Measurements from ENCODE around the gene GHRHR. TPM values are rescaled to one million over a fixed set of nuclear protein-coding genes. Genes with fewer than 3 reads are reported as not detected.

GHRHR gene
- total and polyA plus RNA-seq, 10 of the 15 experiments (the other 5 are each of a cell fraction or from before 2014, with no cell fraction given), result not detected

GRCh38 chr7:30930621-30931020 lies 33.1 kb upstream of the GHRHR start:
- WGBS (ENCODE audit: insufficient coverage, insufficient replicate concordance, low lambda C conversion rate, missing lambda C conversion rate), result 25% methylated on average over 8 of the region's 8 CpGs
- Histone ChIP-seq H3K4me1 (ENCODE audit: control insufficient read depth, insufficient read depth, low read length) (no peaks in the 10 kb centered on the region), H3K36me3 (ENCODE audit: control insufficient read depth in 2 of 2, insufficient read depth in 2 of 2, low read length in 1 of 2) (no peaks in the 10 kb centered on the region), H3K4me3 (no peak overlapping the region), H3K79me2 (ENCODE audit: control insufficient read depth, insufficient read depth, low read length) (no peaks in the 10 kb centered on the region), H3K27ac (ENCODE audit: control insufficient read depth, insufficient read depth) (no peak overlapping the region), H3K9me3 (replicated peaks; ENCODE audit: control insufficient read depth, insufficient read depth, low read length) (no peaks in the 10 kb centered on the region; the same call in 2 of the 3 replicates), H3K4me2 (ENCODE audit: control insufficient read depth, insufficient read depth) (no peak overlapping the region), H3K9ac (ENCODE audit: control insufficient read depth, insufficient read depth, low read length) (no peak overlapping the region), H4K20me1 (ENCODE audit: control insufficient read depth, insufficient read depth) (no peaks in the 10 kb centered on the region), H3K27me3 (replicated peaks in 1 of 2; ENCODE audit: control insufficient read depth in 2 of 2, insufficient read depth in 2 of 2, low read length in 1 of 2) (peaks cover 0 to 6% of the 10 kb centered on the region in 2 experiments; a peak in 3 of 4 replicates), H2AFZ (ENCODE audit: control insufficient read depth, low read depth, low read length) (no peak overlapping the region)
- BruUV-seq (replicated peaks), result no TSS peak
- DNase-seq (ENCODE audit: low read depth, low spot score) (no peak), ATAC-seq (no peak), FAIRE-seq (no peak)
- in situ Hi-C loops (cut with MboI), result no loop called here
- ChIA-PET POLR2A (no interaction called here), CTCF (interaction anchor here (0.8 to 3.2 kb wide), 3 partner anchors 8 to 53 kb away, joined by 3 to 17 read pairs (median 4); no protein-coding TSS in a partner anchor), RAD21 (ENCODE audit: unreplicated experiment) (no interaction called here), SMC1A (ENCODE audit: uncharacterized antibody, unreplicated experiment) (interaction anchor here (0.7 to 2.6 kb wide), 2 partner anchors 8 to 13 kb away, joined by 3 to 10 read pairs; no protein-coding TSS in a partner anchor)
- intact Hi-C loops (cut with micrococcal nuclease; ENCODE audit: unreplicated experiment), result no loop called here
- TF ChIP-seq YBX1 (IDR thresholded peaks at IDR 0.05), result no peak
- TF ChIP-seq NRF1 (conservative IDR thresholded peaks at IDR 0.05; ENCODE audit: low read depth, low read length), result no peak
- no peak for TF ChIP-seq ZNF24 (IDR thresholded peaks at IDR 0.05)
- TF ChIP-seq SKIL (IDR thresholded peaks at IDR 0.05; ENCODE audit: low read depth, poor library complexity, severe bottlenecking), result no peak
- TF ChIP-seq TARDBP (IDR thresholded peaks at IDR 0.05; ENCODE audit: borderline replicate concordance), result no peak
- TF ChIP-seq BRCA1 (IDR thresholded peaks at IDR 0.05; ENCODE audit: low read depth, low read length), result no peak
- TF ChIP-seq KAT2A (conservative IDR thresholded peaks at IDR 0.05; ENCODE audit: control insufficient read depth, low read depth, low read length), result no peak
- TF ChIP-seq BCL11A (IDR thresholded peaks at IDR 0.05; ENCODE audit: low read depth, low read length), result no peak
- TF ChIP-seq RB1 (IDR thresholded peaks at IDR 0.05; ENCODE audit: borderline replicate concordance), result no peak
- no peak for TF ChIP-seq ZBED1 (IDR thresholded peaks at IDR 0.05; ENCODE audit: borderline replicate concordance)
- TF ChIP-seq ATF2 (IDR thresholded peaks at IDR 0.05; ENCODE audit: low read length), result no peak
- TF ChIP-seq TCF12 (IDR thresholded peaks at IDR 0.05; ENCODE audit: low read depth, low read length), result no peak
- no peak for TF ChIP-seq MYC (IDR thresholded peaks at IDR 0.05; ENCODE audit: insufficient read depth, insufficient read length, insufficient replicate concordance, low read length, severe bottlenecking)
- no peak for TF ChIP-seq FOXM1 (IDR thresholded peaks at IDR 0.05; ENCODE audit: low read depth, low read length)
- no peak for TF ChIP-seq MTA2 (IDR thresholded peaks at IDR 0.05; ENCODE audit: low read depth)
- TF ChIP-seq USF1 (IDR thresholded peaks at IDR 0.05; ENCODE audit: borderline replicate concordance, extremely low read length, insufficient read depth, low read depth, low read length), result no peak
- no peak for TF ChIP-seq USF2 (IDR thresholded peaks at IDR 0.05; ENCODE audit: borderline replicate concordance, low read depth, low read length)
- no peak for TF ChIP-seq BACH1 (IDR thresholded peaks at IDR 0.05; ENCODE audit: borderline replicate concordance)

All from GM12878 (cell line).